H1 (cell line): Measurements from ENCODE around the gene RIPPLY2. TPM values are rescaled to one million over a fixed set of nuclear protein-coding genes. Genes with fewer than 3 reads are reported as not detected.

Experiments used
- CTCF ChIA-PET: fragments of 300-600 bp; sonication (Branson Sonifier 250); formaldehyde crosslinking; loops from one replicate; lab custom pipeline; 2021; ENCODE audit not compliant: partially characterized antibody; lab: Charles Lee
- POLR2A ChIA-PET: fragments of 300-600 bp; sonication (Branson Sonifier 250); formaldehyde crosslinking; loops from one replicate; lab custom pipeline; 2021; ENCODE audit warnings: inconsistent platforms; ENCODE audit not compliant: partially characterized antibody; lab: Charles Lee
- DNase-seq, 2 experiments: peaks; one replicate each; pipeline versions ENCODE4 v3.0.0 to v3.0.0-alpha.2; 2010 to 2022; ENCODE audit warnings: low spot score in 2 of 2, low read depth in 1 of 2, mixed read lengths in 1 of 2
- FAIRE-seq: peaks from 2 replicates; lab custom pipeline; 2011; peaks lifted over from hg19 to GRCh38; lab: Jason Lieb, UNC
- H2AFZ ChIP-seq: 2 replicates; pipeline ENCODE4 v1.8.1; 2012; ENCODE audit warnings: low read length, inconsistent platforms
- H2AK5ac ChIP-seq: 2 replicates; pipeline ENCODE4 v1.6.1; 2013; ENCODE audit warnings: low read depth, low read length
- H2BK120ac ChIP-seq: replicated peaks from 2 replicates; pipeline ENCODE3; 2013; ENCODE audit warnings: low read depth, low read length, inconsistent platforms
- H2BK12ac ChIP-seq: 2 replicates; pipeline ENCODE4 v1.6.1; 2013; ENCODE audit warnings: low read depth, low read length
- H2BK15ac ChIP-seq: 2 replicates; pipeline ENCODE4 v1.6.1; 2013; ENCODE audit warnings: low read length
- H2BK20ac ChIP-seq: 2 replicates; pipeline ENCODE4 v1.6.1; 2013; ENCODE audit warnings: low read length
- H2BK5ac ChIP-seq: 2 replicates; pipeline ENCODE4 v1.6.1; 2013; ENCODE audit warnings: low read depth, low read length
- H3K14ac ChIP-seq: 2 replicates; pipeline ENCODE4 v1.6.1; 2013; ENCODE audit warnings: inconsistent platforms; ENCODE audit not compliant: insufficient read length
- H3K18ac ChIP-seq: 2 replicates; pipeline ENCODE4 v1.6.1; 2013; ENCODE audit warnings: low read length; ENCODE audit errors: extremely low read depth
- H3K23ac ChIP-seq: 2 replicates; pipeline ENCODE4 v1.6.1; 2013; ENCODE audit warnings: inconsistent platforms; ENCODE audit not compliant: insufficient read length
- H3K23me2 ChIP-seq: 2 replicates; pipeline ENCODE4 v1.6.1; 2013; ENCODE audit warnings: low read depth, low read length
- H3K27ac ChIP-seq: 2 replicates; pipeline ENCODE4 v1.6.1; 2011; ENCODE audit warnings: low read depth, low read length, inconsistent platforms
- H3K27me3 ChIP-seq, 4 experiments: replicated peaks in 1 of 4; 1 replicate in 1 of 4; 2 replicates in 3 of 4; pipeline versions ENCODE4 v1.6.1 to v1.8.1; 2011 to 2013; ENCODE audit warnings: low read length in 3 of 4, mild to moderate bottlenecking in 3 of 4, inconsistent platforms in 2 of 4, mixed read lengths in 2 of 4, moderate library complexity in 1 of 4; ENCODE audit not compliant: control insufficient read depth in 3 of 4, insufficient read depth in 3 of 4; ENCODE audit errors: extremely low read depth in 1 of 4
- H3K36me3 ChIP-seq, 4 experiments: 2 replicates each; pipeline versions ENCODE4 v1.6.1 to v1.8.1; 2011 to 2013; ENCODE audit warnings: mild to moderate bottlenecking in 4 of 4, low read length in 3 of 4, moderate library complexity in 2 of 4, control low read depth in 1 of 4, inconsistent platforms in 1 of 4; ENCODE audit not compliant: insufficient read depth in 4 of 4, control insufficient read depth in 2 of 4
- H3K4ac ChIP-seq: replicated peaks from 2 replicates; pipeline ENCODE3; 2013; ENCODE audit warnings: low read length, low read depth, mixed read lengths, inconsistent platforms; ENCODE audit not compliant: insufficient read length
- H3K4me1 ChIP-seq, 4 experiments: replicated peaks in 1 of 4; 1 replicate in 1 of 4; 2 replicates in 3 of 4; pipeline versions ENCODE4 v1.6.1 to v1.8.1; 2011 to 2013; ENCODE audit warnings: low read length in 3 of 4, inconsistent platforms in 2 of 4, mixed read lengths in 1 of 4; ENCODE audit not compliant: insufficient read depth in 4 of 4, control insufficient read depth in 3 of 4
- H3K4me2 ChIP-seq, 2 experiments: 2 replicates each; pipeline versions ENCODE4 v1.6.1 to v1.8.1; 2011 to 2013; ENCODE audit warnings: low read depth in 2 of 2, low read length in 2 of 2, control low read depth in 1 of 2, inconsistent platforms in 1 of 2, mild to moderate bottlenecking in 1 of 2; ENCODE audit not compliant: insufficient read depth in 1 of 2
- H3K4me3 ChIP-seq, 4 experiments: fragments of 200-600, 300-600 bp in 1 of 4; sonication (generic), shearing (Covaris generic), sonication (Bioruptor Twin) in 1 of 4; 2 replicates each; pipeline versions ENCODE4 v1.5.1 to v1.8.1; 2011 to 2016; ENCODE audit warnings: low read length in 4 of 4, low read depth in 3 of 4, control low read depth in 2 of 4, inconsistent platforms in 2 of 4, mild to moderate bottlenecking in 2 of 4, mixed read lengths in 1 of 4, moderate library complexity in 1 of 4; ENCODE audit not compliant: insufficient read depth in 2 of 4; ENCODE audit errors: extremely low read depth in 1 of 4
- H3K56ac ChIP-seq: replicated peaks from 2 replicates; pipeline ENCODE3; 2013; ENCODE audit warnings: low read depth, mild to moderate bottlenecking, mixed read lengths, low read length, inconsistent platforms; ENCODE audit not compliant: insufficient read length
- H3K79me1 ChIP-seq: 2 replicates; pipeline ENCODE4 v1.6.1; 2013; ENCODE audit warnings: low read depth, low read length, control low read depth
- H3K79me2 ChIP-seq, 2 experiments: 2 replicates each; pipeline versions ENCODE4 v1.6.1 to v1.8.1; 2012 to 2013; ENCODE audit warnings: low read length in 2 of 2, mild to moderate bottlenecking in 2 of 2, inconsistent platforms in 1 of 2; ENCODE audit not compliant: insufficient read depth in 2 of 2, control insufficient read depth in 1 of 2
- H3K9ac ChIP-seq, 4 experiments: replicated peaks in 1 of 4; 1 replicate in 1 of 4; 2 replicates in 3 of 4; pipeline versions ENCODE4 v1.6.1 to v1.8.1; 2011 to 2013; ENCODE audit warnings: low read depth in 3 of 4, low read length in 3 of 4, control low read depth in 2 of 4, mild to moderate bottlenecking in 2 of 4, moderate library complexity in 2 of 4, inconsistent platforms in 1 of 4; ENCODE audit errors: extremely low read depth in 1 of 4
- H3K9me3 ChIP-seq, 2 experiments: 2 replicates each; pipeline versions ENCODE4 v1.6.1 to v1.8.1; 2012 to 2013; ENCODE audit warnings: mild to moderate bottlenecking in 2 of 2, moderate library complexity in 2 of 2, control low read depth in 1 of 2, inconsistent platforms in 1 of 2, low read depth in 1 of 2, low read length in 1 of 2, mixed read lengths in 1 of 2; ENCODE audit not compliant: insufficient read depth in 2 of 2
- H4K20me1 ChIP-seq, 2 experiments: replicated peaks in 1 of 2; 2 replicates each; pipeline versions ENCODE3 to v1.8.1; 2011 to 2013; ENCODE audit warnings: inconsistent platforms in 2 of 2, low read length in 2 of 2, mild to moderate bottlenecking in 1 of 2; ENCODE audit not compliant: insufficient read depth in 2 of 2, control insufficient read depth in 1 of 2
- H4K5ac ChIP-seq: 2 replicates; pipeline ENCODE4 v1.6.1; 2013; ENCODE audit warnings: low read length, low read depth, mixed read lengths, inconsistent platforms; ENCODE audit not compliant: insufficient read length
- H4K8ac ChIP-seq: 2 replicates; pipeline ENCODE4 v1.8.0; 2013; ENCODE audit warnings: mild to moderate bottlenecking, moderate library complexity, low read length, inconsistent platforms; ENCODE audit not compliant: insufficient read depth; ENCODE audit errors: extremely low read depth
- H4K91ac ChIP-seq: replicated peaks from 2 replicates; pipeline ENCODE3; 2013; ENCODE audit warnings: low read length, mixed read lengths, inconsistent platforms; ENCODE audit not compliant: insufficient read length
- BACH1 ChIP-seq: IDR thresholded peaks from 2 replicates; pipeline ENCODE4 v1.6.1; 2012; ENCODE audit warnings: low read length, improper control_type of control experiment
- BCL11A ChIP-seq, 2 experiments: IDR thresholded peaks; one replicate each; pipeline ENCODE4 v1.6.1; 2011; ENCODE audit warnings: low read depth in 2 of 2, low read length in 2 of 2, mild to moderate bottlenecking in 2 of 2
- RFX5 ChIP-seq: IDR thresholded peaks from 2 replicates; pipeline ENCODE4 v1.6.1; 2011; ENCODE audit warnings: low read depth, low read length, improper control_type of control experiment, borderline replicate concordance
- RNF2 ChIP-seq: fragments of 200-900, 300-1000 bp; sonication (generic); IDR thresholded peaks from 2 replicates; pipeline ENCODE4 v1.7.1; 2016; ENCODE audit warnings: borderline replicate concordance, low read depth, mild to moderate bottlenecking, antibody characterized with exemption, low read length; ENCODE audit not compliant: poor library complexity, severe bottlenecking; ENCODE audit errors: missing control alignments
- SIN3A ChIP-seq, 2 experiments: IDR thresholded peaks in 1 of 2; conservative IDR thresholded peaks in 1 of 2; 2 replicates each; pipeline ENCODE4 v1.6.1; 2011 to 2012; ENCODE audit warnings: low read length in 2 of 2, improper control_type of control experiment in 1 of 2, low read depth in 1 of 2, mild to moderate bottlenecking in 1 of 2
- TAF7 ChIP-seq: optimal IDR thresholded peaks from 2 replicates; pipeline ENCODE3; 2011; ENCODE audit warnings: low read depth, mild to moderate bottlenecking, inconsistent platforms, low read length, moderate library complexity, borderline replicate concordance
- TEAD4 ChIP-seq: IDR thresholded peaks from 2 replicates; pipeline ENCODE4 v1.6.1; 2012; ENCODE audit warnings: low read depth, low read length, inconsistent platforms, mixed read lengths
- ZNF274 ChIP-seq: IDR thresholded peaks from 2 replicates; pipeline ENCODE4 v1.7.0; 2012; ENCODE audit warnings: low read length, borderline replicate concordance; ENCODE audit errors: extremely low read depth
- WGBS, 2 experiments: shearing (Covaris generic) in 1 of 2; methylation state at CpG; one replicate each; pipeline versions ENCODE4 v1.1.6 to v1.1.7; 2013 to 2015; ENCODE audit warnings: low lambda C conversion rate in 2 of 2, mixed read lengths in 2 of 2, inconsistent platforms in 1 of 2, low coverage in 1 of 2, missing lambda C conversion rate in 1 of 2; ENCODE audit not compliant: insufficient replicate concordance in 2 of 2, insufficient coverage in 1 of 2, insufficient read length in 1 of 2; ENCODE audit errors: extremely low coverage in 1 of 2, missing lambda C conversion rate in 1 of 2; 5-methylcytosine and 5-hydroxymethylcytosine counted together
- polyA plus RNA-seq, 7 experiments: library from polyadenylated mRNA; depleted of rRNA in 3 of 7; stranded (reverse) in 5 of 7; unstranded in 2 of 7; fragments of >200 nt in 5 of 7; fragments of 200-250 nt in 2 of 7; gene quantifications; 1 replicate in 5 of 7; 2 replicates in 1 of 7; 4 replicates in 1 of 7; pipeline versions ENCODE4 v1.2.1 to v1.2.3, GENCODE V29; 2011 to 2013; ENCODE audit warnings: missing spikeins in 2 of 7, mixed read lengths in 2 of 7
- total RNA-seq: library from RNA; stranded (reverse); fragmentation: NEBNext Ultra II Directional; extraction: Animal tissue kit (Norgen Biotek cat#: 25700); gene quantifications from 2 replicates; pipeline ENCODE4 v1.2.1, GENCODE V29; 2021
- TF ChIP-seq, protein P1 (sequence below): IDR thresholded peaks from 2 replicates; pipeline ENCODE4 v1.6.1; 2012; ENCODE audit warnings: inconsistent platforms
- TF ChIP-seq, protein P2 (sequence below), 3 experiments: IDR thresholded peaks; 1 replicate in 2 of 3; 2 replicates in 1 of 3; pipeline versions ENCODE4 v1.5.1 to v1.6.1; 2011; ENCODE audit warnings: low read length in 3 of 3, mild to moderate bottlenecking in 3 of 3, inconsistent platforms in 2 of 3, low read depth in 1 of 3, moderate library complexity in 1 of 3; ENCODE audit not compliant: insufficient read depth in 1 of 3; ENCODE audit errors: control extremely low read depth in 1 of 3

RIPPLY2 gene
- total and polyA plus RNA-seq, 2 of the 8 experiments (the other 6 are each of a cell fraction or from before 2014, with no cell fraction given) = 0.74 to 1.5 TPM

DNA sequence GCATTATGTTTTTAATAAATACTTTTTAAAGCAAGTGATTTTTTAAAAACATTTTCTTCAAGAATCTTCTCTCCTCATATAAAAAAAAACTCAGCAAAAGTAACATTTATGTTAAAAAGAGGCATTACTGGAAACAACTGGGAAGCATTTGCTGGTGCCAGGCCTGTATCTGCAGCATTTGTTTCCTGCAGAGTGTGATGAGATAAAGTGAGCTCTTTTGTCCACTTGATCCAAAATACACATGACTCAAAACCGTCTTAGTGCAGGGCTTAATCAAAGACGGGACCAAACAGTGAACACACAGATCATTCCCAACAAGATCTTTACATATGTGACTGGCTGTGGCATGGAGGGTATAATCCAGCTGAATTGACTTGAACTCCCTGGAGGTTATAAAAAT is 28.3 kb upstream of the RIPPLY2 start:
- Histone ChIP-seq H3K36me3 (no peaks in the 10 kb centered on the region), H4K20me1 (no peaks in the 10 kb centered on the region), H3K9me3 (no peaks in the 10 kb centered on the region; a peak in 1 of 4 replicates), H2BK5ac (no peak overlapping the region), H3K14ac (no peak overlapping the region), H2BK20ac (no peak overlapping the region), H2AFZ (no peak overlapping the region), H2BK12ac (no peak overlapping the region), H3K4ac (no peak overlapping the region), H4K91ac (no peak overlapping the region), H3K4me1 (peaks cover 0 to 5% (median 1%) of the 10 kb centered on the region in 4 experiments; a peak in 1 of 7 replicates), H2BK120ac (no peak overlapping the region), H3K56ac (no peak overlapping the region), H3K18ac (no peak overlapping the region), H3K9ac (no peak overlapping the region), H3K4me2 (no peak overlapping the region), H4K5ac (no peak overlapping the region), H3K79me1 (no peaks in the 10 kb centered on the region), H4K8ac (no peak overlapping the region), H2BK15ac (no peak overlapping the region), H3K23ac (no peak overlapping the region), H3K23me2 (no peaks in the 10 kb centered on the region), H2AK5ac (no peak overlapping the region), H3K79me2 (no peaks in the 10 kb centered on the region), H3K27me3 (no peaks in the 10 kb centered on the region), H3K4me3 (no peak overlapping the region), H3K27ac (no peak overlapping the region)
- FAIRE-seq = no peak
- 79% methylated on average over 2 of the region's 2 CpGs; no CpG with 5 or more reads in 1 of the 2 experiments for WGBS, 2 experiments
- DNase-seq = no peak
- ChIA-PET POLR2A (no interaction called here), CTCF (no interaction called here)
- TF ChIP-seq SIN3A (conservative IDR thresholded peaks at IDR 0.05 in 1 of 2, IDR thresholded peaks at IDR 0.05 in 1 of 2; ENCODE audit: low read depth in 1 of 2, low read length in 2 of 2) (no peak), BACH1 (no peak), BCL11A (IDR thresholded peaks at IDR 0.05; ENCODE audit: low read depth in 2 of 2, low read length in 2 of 2) (no peak), ZNF274 (no peak), RFX5 (no peak), RNF2 (no peak), TAF7 (no peak), TEAD4 (no peak)
- TF ChIP-seq, protein P1, sequence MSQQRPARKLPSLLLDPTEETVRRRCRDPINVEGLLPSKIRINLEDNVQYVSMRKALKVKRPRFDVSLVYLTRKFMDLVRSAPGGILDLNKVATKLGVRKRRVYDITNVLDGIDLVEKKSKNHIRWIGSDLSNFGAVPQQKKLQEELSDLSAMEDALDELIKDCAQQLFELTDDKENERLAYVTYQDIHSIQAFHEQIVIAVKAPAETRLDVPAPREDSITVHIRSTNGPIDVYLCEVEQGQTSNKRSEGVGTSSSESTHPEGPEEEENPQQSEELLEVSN = no peak
- TF ChIP-seq, protein P2, sequence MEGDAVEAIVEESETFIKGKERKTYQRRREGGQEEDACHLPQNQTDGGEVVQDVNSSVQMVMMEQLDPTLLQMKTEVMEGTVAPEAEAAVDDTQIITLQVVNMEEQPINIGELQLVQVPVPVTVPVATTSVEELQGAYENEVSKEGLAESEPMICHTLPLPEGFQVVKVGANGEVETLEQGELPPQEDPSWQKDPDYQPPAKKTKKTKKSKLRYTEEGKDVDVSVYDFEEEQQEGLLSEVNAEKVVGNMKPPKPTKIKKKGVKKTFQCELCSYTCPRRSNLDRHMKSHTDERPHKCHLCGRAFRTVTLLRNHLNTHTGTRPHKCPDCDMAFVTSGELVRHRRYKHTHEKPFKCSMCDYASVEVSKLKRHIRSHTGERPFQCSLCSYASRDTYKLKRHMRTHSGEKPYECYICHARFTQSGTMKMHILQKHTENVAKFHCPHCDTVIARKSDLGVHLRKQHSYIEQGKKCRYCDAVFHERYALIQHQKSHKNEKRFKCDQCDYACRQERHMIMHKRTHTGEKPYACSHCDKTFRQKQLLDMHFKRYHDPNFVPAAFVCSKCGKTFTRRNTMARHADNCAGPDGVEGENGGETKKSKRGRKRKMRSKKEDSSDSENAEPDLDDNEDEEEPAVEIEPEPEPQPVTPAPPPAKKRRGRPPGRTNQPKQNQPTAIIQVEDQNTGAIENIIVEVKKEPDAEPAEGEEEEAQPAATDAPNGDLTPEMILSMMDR (IDR thresholded peaks at IDR 0.05; ENCODE audit: control extremely low read depth in 1 of 3, insufficient read depth in 1 of 3, low read depth in 1 of 3, low read length in 3 of 3) = no peak
